AG09309 (cell line): ENCODE results near the gene FRS2.
A peak's percentile ranks its signal among the peaks of the same experiment; 100 is the strongest.

Experiments used
- DNase-seq: peaks from one replicate; pipeline ENCODE4 v3.0.0-alpha.2; 2010; ENCODE audit warnings: low read depth
- H3K4me3 ChIP-seq: 2 replicates; pipeline ENCODE4 v1.5.1; 2011; ENCODE audit warnings: mild to moderate bottlenecking, low read depth, low read length, moderate library complexity; ENCODE audit not compliant: control insufficient read depth
- CTCF ChIP-seq: IDR thresholded peaks from 2 replicates; pipeline ENCODE4 v1.5.1; 2011; ENCODE audit warnings: mild to moderate bottlenecking, low read depth, low read length, inconsistent platforms; ENCODE audit not compliant: insufficient read depth, control insufficient read depth; ENCODE audit errors: missing control alignments

Gene FRS2

GRCh38 chr12:69469854-69470188 lies 367 bp upstream of the FRS2 start:
- no peak for TF ChIP-seq CTCF
- DNase-seq: no peak
- peak overlapping the region; percentile 86 for H3K4me3 ChIP-seq

GRCh38 chr12:69471076-69471430 lies 865 bp downstream of the FRS2 start:
- peak overlapping the region; percentile 86 for H3K4me3 ChIP-seq
- no peak for DNase-seq
- no peak for TF ChIP-seq CTCF

GRCh38 chr12:69471667-69472385 lies 1.6 kb downstream of the FRS2 start:
- TF ChIP-seq CTCF: no peak
- H3K4me3 ChIP-seq: peak overlapping the region; percentile 86
- DNase-seq: no peak

- no peak for DNase-seq
- no peak overlapping the region for H3K4me3 ChIP-seq
- TF ChIP-seq CTCF: no peak
These were observed 3.1 kb downstream of the FRS2 start for GRCh38 chr12:69473262-69473661.

- no peak for TF ChIP-seq CTCF
These were observed 4.3 kb downstream of the FRS2 start for GRCh38 chr12:69474456-69474855.

GRCh38 chr12:69475237-69475975 lies 5.2 kb downstream of the FRS2 start:
- no peak for DNase-seq
- no peak for TF ChIP-seq CTCF
- H3K4me3 ChIP-seq: no peak overlapping the region

More at GRCh38 chr12:69474456-69474855, 4.3 kb downstream of the FRS2 start:
- DNase-seq: no peak
- no peak overlapping the region for H3K4me3 ChIP-seq
